ENCODE results near the gene FOXQ1. TPM values are rescaled to one million over a fixed set of nuclear protein-coding genes. Genes with fewer than 3 reads are reported as not detected.

Gene FOXQ1
- total and polyA plus RNA-seq, 2 of the 13 experiments (the other 11 are each of a cell fraction or from before 2014, with no cell fraction given), result 35.2 to 39.8 TPM

DNA sequence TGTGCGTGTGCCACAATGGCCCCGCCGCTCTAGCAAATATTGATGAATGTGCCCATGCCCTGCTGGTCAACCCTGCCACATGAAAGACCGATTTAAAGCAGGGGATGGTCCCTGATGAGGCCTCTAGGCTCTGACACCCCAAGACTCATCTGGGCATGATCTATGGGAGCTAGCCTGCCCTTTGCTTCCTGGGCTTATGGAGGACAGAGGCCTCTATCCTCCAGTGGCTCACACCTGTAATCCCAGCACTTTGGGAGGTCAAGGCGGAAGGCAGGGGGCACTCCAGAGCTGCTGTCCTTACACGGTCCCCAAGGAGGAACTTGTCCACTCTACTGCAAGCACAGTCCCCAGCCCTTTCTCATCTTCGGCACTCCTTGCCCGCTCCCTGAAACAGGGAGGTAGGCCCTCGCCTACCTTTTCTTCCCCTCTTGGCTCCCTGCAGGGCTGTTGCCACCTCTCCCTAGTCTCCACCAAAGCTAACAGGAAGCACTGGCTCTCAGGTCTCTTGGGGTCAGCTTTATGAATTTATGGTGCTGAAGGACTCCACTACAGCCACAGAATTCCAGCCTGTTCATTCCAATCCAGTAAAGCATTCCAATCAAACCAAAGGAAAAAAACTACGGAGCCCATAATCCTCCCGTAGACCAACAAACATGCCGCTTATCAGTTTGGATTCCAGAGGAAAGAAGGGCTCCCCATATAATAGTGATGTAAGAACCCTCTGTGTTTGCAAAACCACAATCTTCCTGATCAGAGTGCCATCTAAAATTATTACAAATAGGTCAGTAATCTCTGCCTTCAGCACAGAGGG is 48.7 kb upstream of the FOXQ1 start (continued):
- TF ChIP-seq YY1 (IDR thresholded peaks at IDR 0.05; ENCODE audit: insufficient read depth, insufficient replicate concordance, low read depth, low read length) (no peak), NCOA1 (CRISPR knock-in tag; IDR thresholded peaks at IDR 0.05) (no peak), KLF9 (CRISPR knock-in tag; IDR thresholded peaks at IDR 0.05; ENCODE audit: low read depth) (no peak)
- TF ChIP-seq, protein P1, sequence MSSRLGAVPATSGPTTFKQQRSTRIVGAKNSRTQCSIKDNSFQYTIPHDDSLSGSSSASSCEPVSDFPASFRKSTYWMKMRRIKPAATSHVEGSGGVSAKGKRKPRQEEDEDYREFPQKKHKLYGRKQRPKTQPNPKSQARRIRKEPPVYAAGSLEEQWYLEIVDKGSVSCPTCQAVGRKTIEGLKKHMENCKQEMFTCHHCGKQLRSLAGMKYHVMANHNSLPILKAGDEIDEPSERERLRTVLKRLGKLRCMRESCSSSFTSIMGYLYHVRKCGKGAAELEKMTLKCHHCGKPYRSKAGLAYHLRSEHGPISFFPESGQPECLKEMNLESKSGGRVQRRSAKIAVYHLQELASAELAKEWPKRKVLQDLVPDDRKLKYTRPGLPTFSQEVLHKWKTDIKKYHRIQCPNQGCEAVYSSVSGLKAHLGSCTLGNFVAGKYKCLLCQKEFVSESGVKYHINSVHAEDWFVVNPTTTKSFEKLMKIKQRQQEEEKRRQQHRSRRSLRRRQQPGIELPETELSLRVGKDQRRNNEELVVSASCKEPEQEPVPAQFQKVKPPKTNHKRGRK (CRISPR knock-in tag; IDR thresholded peaks at IDR 0.05), result no peak

DNA sequence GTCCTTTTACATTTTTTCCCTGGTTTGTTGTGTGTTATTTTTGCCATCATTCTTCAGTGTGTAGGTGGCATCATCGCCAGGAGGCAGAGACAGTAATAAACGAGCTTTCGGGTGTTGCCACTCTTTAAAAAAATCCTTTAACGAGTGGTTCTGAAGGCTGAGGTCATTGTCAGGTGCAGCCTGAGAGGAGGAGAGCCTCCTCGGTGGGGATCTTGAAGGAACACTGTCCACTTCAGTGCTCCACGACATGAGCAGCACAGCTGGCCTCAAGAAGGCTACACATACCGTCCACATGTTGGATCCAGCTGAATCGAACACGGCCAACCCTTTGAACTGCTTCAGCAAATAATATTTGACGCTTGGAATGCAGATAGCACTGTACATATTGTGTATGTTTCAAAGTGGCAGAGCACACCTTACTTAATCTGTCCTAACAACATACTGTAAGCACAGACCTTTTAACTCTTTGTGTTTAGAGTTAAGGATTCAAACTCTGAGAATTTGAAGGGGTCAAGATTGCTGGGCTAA is 48.0 kb upstream of the FOXQ1 start:
- intact Hi-C loops (cut with micrococcal nuclease; ENCODE audit: unreplicated experiment), result loop anchor here (1.0 kb wide), 4 partner anchors 36 to 351 kb away; no protein-coding TSS in a partner anchor
- peak overlapping the region; percentile 95 for H3K27ac ChIP-seq (ENCODE audit: extremely low read length, insufficient read depth, low read length)
- 5% methylated on average over 10 of the region's 10 CpGs for WGBS (ENCODE audit: low lambda C conversion rate)
- ATAC-seq (peak; percentile 75), DNase-seq (ENCODE audit: low spot score) (peak; percentile 99), FAIRE-seq (peak; percentile 92)
- peak overlapping the region; percentile 79 for H3K4me2 ChIP-seq (ENCODE audit: low read depth, low read length)
- peak overlapping the region; percentile 1 for H2AFZ ChIP-seq (ENCODE audit: low read length)
- H3K36me3 ChIP-seq (replicated peaks in 1 of 2; ENCODE audit: control insufficient read depth in 1 of 2, insufficient read depth in 2 of 2, low read length in 2 of 2), result no peaks in the 10 kb centered on the region
- H3K27me3 ChIP-seq (ENCODE audit: control insufficient read depth in 1 of 2, insufficient read depth in 2 of 2, low read length in 2 of 2), result no peaks in the 10 kb centered on the region
- H3K9ac ChIP-seq (ENCODE audit: insufficient read depth, low read depth, low read length), result peak overlapping the region; percentile 82
- ChIA-PET POLR2A (interaction anchor here (0.7 to 10.7 kb wide), 18 partner anchors 9 to 428 kb away, joined by 3 to 900 read pairs (median 4); partner anchors contain the start of gene FOXQ1), CTCF (ENCODE audit: low intra/inter-chr PET ratio, low total read pairs) (interaction anchor here (1.3 to 3.6 kb wide), 3 partner anchors 49 to 117 kb away, joined by 3 to 15 read pairs (median 11); partner anchors contain the start of gene FOXQ1)
- no peaks in the 10 kb centered on the region for H3K79me2 ChIP-seq (ENCODE audit: insufficient read depth, low read length)
- TSS peak; percentile 68 for BruUV-seq (replicated peaks)
- in situ Hi-C loops (cut with HindIII; ENCODE audit: extremely low pct_ligation_motif_present, low pct_unique_long_range_greater_than_20kb), result loop anchor here (5.0 kb wide), 1 partner anchor 37 kb away; no protein-coding TSS in a partner anchor
- H3K9me3 ChIP-seq (ENCODE audit: low read length), result no peaks in the 10 kb centered on the region
- no peaks in the 10 kb centered on the region for H4K20me1 ChIP-seq (ENCODE audit: insufficient read depth, low read length)
- peak overlapping the region; percentile 4 to 53 (median 14); a peak in 5 of 6 replicates for H3K4me3 ChIP-seq (replicated peaks in 1 of 3; ENCODE audit: insufficient read depth in 1 of 3, low read depth in 2 of 3, low read length in 3 of 3)
- H3K4me1 ChIP-seq (ENCODE audit: insufficient read depth, low read length), result peaks cover 73% of the 10 kb centered on the region
- TF ChIP-seq, protein P2, sequence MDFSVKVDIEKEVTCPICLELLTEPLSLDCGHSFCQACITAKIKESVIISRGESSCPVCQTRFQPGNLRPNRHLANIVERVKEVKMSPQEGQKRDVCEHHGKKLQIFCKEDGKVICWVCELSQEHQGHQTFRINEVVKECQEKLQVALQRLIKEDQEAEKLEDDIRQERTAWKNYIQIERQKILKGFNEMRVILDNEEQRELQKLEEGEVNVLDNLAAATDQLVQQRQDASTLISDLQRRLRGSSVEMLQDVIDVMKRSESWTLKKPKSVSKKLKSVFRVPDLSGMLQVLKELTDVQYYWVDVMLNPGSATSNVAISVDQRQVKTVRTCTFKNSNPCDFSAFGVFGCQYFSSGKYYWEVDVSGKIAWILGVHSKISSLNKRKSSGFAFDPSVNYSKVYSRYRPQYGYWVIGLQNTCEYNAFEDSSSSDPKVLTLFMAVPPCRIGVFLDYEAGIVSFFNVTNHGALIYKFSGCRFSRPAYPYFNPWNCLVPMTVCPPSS (IDR thresholded peaks at IDR 0.05), result no peak
- TF ChIP-seq MTA1 (CRISPR knock-in tag; IDR thresholded peaks at IDR 0.05; ENCODE audit: borderline replicate concordance) (no peak), HMG20B (CRISPR knock-in tag; conservative IDR thresholded peaks at IDR 0.05) (peak; percentile 93), MEIS1 (CRISPR knock-in tag; IDR thresholded peaks at IDR 0.05; ENCODE audit: borderline replicate concordance) (no peak; the same call in 1 of the 2 replicates), REXO4 (CRISPR knock-in tag; IDR thresholded peaks at IDR 0.05; ENCODE audit: borderline replicate concordance) (no peak), MBD4 (IDR thresholded peaks at IDR 0.05; ENCODE audit: borderline replicate concordance, low read length) (peak; percentile 91), ZNF331 (CRISPR knock-in tag; IDR thresholded peaks at IDR 0.05) (peak; percentile 92)
- TF ChIP-seq, protein P3, sequence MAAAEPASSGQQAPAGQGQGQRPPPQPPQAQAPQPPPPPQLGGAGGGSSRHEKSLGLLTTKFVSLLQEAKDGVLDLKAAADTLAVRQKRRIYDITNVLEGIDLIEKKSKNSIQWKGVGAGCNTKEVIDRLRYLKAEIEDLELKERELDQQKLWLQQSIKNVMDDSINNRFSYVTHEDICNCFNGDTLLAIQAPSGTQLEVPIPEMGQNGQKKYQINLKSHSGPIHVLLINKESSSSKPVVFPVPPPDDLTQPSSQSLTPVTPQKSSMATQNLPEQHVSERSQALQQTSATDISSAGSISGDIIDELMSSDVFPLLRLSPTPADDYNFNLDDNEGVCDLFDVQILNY (CRISPR knock-in tag; conservative IDR thresholded peaks at IDR 0.05), result no peak; the same call in 1 of the 2 replicates
- TF ChIP-seq, protein P4, sequence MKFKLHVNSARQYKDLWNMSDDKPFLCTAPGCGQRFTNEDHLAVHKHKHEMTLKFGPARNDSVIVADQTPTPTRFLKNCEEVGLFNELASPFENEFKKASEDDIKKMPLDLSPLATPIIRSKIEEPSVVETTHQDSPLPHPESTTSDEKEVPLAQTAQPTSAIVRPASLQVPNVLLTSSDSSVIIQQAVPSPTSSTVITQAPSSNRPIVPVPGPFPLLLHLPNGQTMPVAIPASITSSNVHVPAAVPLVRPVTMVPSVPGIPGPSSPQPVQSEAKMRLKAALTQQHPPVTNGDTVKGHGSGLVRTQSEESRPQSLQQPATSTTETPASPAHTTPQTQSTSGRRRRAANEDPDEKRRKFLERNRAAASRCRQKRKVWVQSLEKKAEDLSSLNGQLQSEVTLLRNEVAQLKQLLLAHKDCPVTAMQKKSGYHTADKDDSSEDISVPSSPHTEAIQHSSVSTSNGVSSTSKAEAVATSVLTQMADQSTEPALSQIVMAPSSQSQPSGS (CRISPR knock-in tag; IDR thresholded peaks at IDR 0.05), result peak; percentile 86
- TF ChIP-seq, protein P5, sequence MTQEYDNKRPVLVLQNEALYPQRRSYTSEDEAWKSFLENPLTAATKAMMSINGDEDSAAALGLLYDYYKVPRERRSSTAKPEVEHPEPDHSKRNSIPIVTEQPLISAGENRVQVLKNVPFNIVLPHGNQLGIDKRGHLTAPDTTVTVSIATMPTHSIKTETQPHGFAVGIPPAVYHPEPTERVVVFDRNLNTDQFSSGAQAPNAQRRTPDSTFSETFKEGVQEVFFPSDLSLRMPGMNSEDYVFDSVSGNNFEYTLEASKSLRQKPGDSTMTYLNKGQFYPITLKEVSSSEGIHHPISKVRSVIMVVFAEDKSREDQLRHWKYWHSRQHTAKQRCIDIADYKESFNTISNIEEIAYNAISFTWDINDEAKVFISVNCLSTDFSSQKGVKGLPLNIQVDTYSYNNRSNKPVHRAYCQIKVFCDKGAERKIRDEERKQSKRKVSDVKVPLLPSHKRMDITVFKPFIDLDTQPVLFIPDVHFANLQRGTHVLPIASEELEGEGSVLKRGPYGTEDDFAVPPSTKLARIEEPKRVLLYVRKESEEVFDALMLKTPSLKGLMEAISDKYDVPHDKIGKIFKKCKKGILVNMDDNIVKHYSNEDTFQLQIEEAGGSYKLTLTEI (CRISPR knock-in tag; conservative IDR thresholded peaks at IDR 0.05), result no peak
